ENCODE results near the gene RAB7B.

DNA sequence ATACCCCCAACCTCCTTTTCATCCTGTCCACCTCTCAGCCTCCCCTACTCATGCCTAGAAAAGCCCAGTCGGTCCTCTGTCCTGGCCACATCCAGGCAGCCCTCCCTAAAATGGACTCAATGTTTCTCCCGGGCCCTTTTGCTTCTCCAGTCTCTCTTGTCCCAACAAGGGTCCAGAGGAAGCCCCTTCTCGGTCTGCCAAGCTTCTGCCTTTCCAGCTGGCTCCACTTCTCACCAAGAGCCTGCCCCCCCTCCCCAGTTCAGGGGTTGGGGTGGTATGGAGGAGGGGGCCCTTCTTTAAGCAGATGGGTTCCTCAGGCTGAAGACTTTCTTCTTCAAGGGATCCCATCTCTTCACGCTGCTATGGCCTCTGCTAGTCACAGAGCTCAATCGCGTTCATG is 23.9 kb downstream of the RAB7B start:
- TF ChIP-seq CTCF (IDR thresholded peaks at IDR 0.05) (no peak), POLR2A (IDR thresholded peaks at IDR 0.05) (no peak)
